H1 (cell line): ENCODE results near the gene DOCK3. TPM values are rescaled to one million over a fixed set of nuclear protein-coding genes. Genes with fewer than 3 reads are reported as not detected.

Source experiments
- CTCF ChIA-PET: fragments of 300-600 bp; sonication (Branson Sonifier 250); formaldehyde crosslinking; loops from one replicate; lab custom pipeline; 2021; ENCODE audit not compliant: partially characterized antibody; lab: Charles Lee
- POLR2A ChIA-PET: fragments of 300-600 bp; sonication (Branson Sonifier 250); formaldehyde crosslinking; loops from one replicate; lab custom pipeline; 2021; ENCODE audit warnings: inconsistent platforms; ENCODE audit not compliant: partially characterized antibody; lab: Charles Lee
- DNase-seq, 2 experiments: peaks; one replicate each; pipeline versions ENCODE4 v3.0.0 to v3.0.0-alpha.2; 2010 to 2022; ENCODE audit warnings: low spot score in 2 of 2, low read depth in 1 of 2, mixed read lengths in 1 of 2
- FAIRE-seq: peaks from 2 replicates; lab custom pipeline; 2011; peaks lifted over from hg19 to GRCh38; lab: Jason Lieb, UNC
- H2AFZ ChIP-seq: 2 replicates; pipeline ENCODE4 v1.8.1; 2012; ENCODE audit warnings: low read length, inconsistent platforms
- H2AK5ac ChIP-seq: 2 replicates; pipeline ENCODE4 v1.6.1; 2013; ENCODE audit warnings: low read depth, low read length
- H2BK120ac ChIP-seq: replicated peaks from 2 replicates; pipeline ENCODE3; 2013; ENCODE audit warnings: low read depth, low read length, inconsistent platforms
- H2BK12ac ChIP-seq: 2 replicates; pipeline ENCODE4 v1.6.1; 2013; ENCODE audit warnings: low read depth, low read length
- H2BK15ac ChIP-seq: 2 replicates; pipeline ENCODE4 v1.6.1; 2013; ENCODE audit warnings: low read length
- H2BK20ac ChIP-seq: 2 replicates; pipeline ENCODE4 v1.6.1; 2013; ENCODE audit warnings: low read length
- H2BK5ac ChIP-seq: 2 replicates; pipeline ENCODE4 v1.6.1; 2013; ENCODE audit warnings: low read depth, low read length
- H3K14ac ChIP-seq: 2 replicates; pipeline ENCODE4 v1.6.1; 2013; ENCODE audit warnings: inconsistent platforms; ENCODE audit not compliant: insufficient read length
- H3K18ac ChIP-seq: 2 replicates; pipeline ENCODE4 v1.6.1; 2013; ENCODE audit warnings: low read length; ENCODE audit errors: extremely low read depth
- H3K23ac ChIP-seq: 2 replicates; pipeline ENCODE4 v1.6.1; 2013; ENCODE audit warnings: inconsistent platforms; ENCODE audit not compliant: insufficient read length
- H3K23me2 ChIP-seq: 2 replicates; pipeline ENCODE4 v1.6.1; 2013; ENCODE audit warnings: low read depth, low read length
- H3K27ac ChIP-seq: 2 replicates; pipeline ENCODE4 v1.6.1; 2011; ENCODE audit warnings: low read depth, low read length, inconsistent platforms
- H3K27me3 ChIP-seq, 4 experiments: replicated peaks in 1 of 4; 1 replicate in 1 of 4; 2 replicates in 3 of 4; pipeline versions ENCODE4 v1.6.1 to v1.8.1; 2011 to 2013; ENCODE audit warnings: low read length in 3 of 4, mild to moderate bottlenecking in 3 of 4, inconsistent platforms in 2 of 4, mixed read lengths in 2 of 4, moderate library complexity in 1 of 4; ENCODE audit not compliant: control insufficient read depth in 3 of 4, insufficient read depth in 3 of 4; ENCODE audit errors: extremely low read depth in 1 of 4
- H3K36me3 ChIP-seq, 4 experiments: 2 replicates each; pipeline versions ENCODE4 v1.6.1 to v1.8.1; 2011 to 2013; ENCODE audit warnings: mild to moderate bottlenecking in 4 of 4, low read length in 3 of 4, moderate library complexity in 2 of 4, control low read depth in 1 of 4, inconsistent platforms in 1 of 4; ENCODE audit not compliant: insufficient read depth in 4 of 4, control insufficient read depth in 2 of 4
- H3K4ac ChIP-seq: replicated peaks from 2 replicates; pipeline ENCODE3; 2013; ENCODE audit warnings: low read length, low read depth, mixed read lengths, inconsistent platforms; ENCODE audit not compliant: insufficient read length
- H3K4me1 ChIP-seq, 4 experiments: replicated peaks in 1 of 4; 1 replicate in 1 of 4; 2 replicates in 3 of 4; pipeline versions ENCODE4 v1.6.1 to v1.8.1; 2011 to 2013; ENCODE audit warnings: low read length in 3 of 4, inconsistent platforms in 2 of 4, mixed read lengths in 1 of 4; ENCODE audit not compliant: insufficient read depth in 4 of 4, control insufficient read depth in 3 of 4
- H3K4me2 ChIP-seq, 2 experiments: 2 replicates each; pipeline versions ENCODE4 v1.6.1 to v1.8.1; 2011 to 2013; ENCODE audit warnings: low read depth in 2 of 2, low read length in 2 of 2, control low read depth in 1 of 2, inconsistent platforms in 1 of 2, mild to moderate bottlenecking in 1 of 2; ENCODE audit not compliant: insufficient read depth in 1 of 2
- H3K4me3 ChIP-seq, 4 experiments: fragments of 200-600, 300-600 bp in 1 of 4; sonication (generic), shearing (Covaris generic), sonication (Bioruptor Twin) in 1 of 4; 2 replicates each; pipeline versions ENCODE4 v1.5.1 to v1.8.1; 2011 to 2016; ENCODE audit warnings: low read length in 4 of 4, low read depth in 3 of 4, control low read depth in 2 of 4, inconsistent platforms in 2 of 4, mild to moderate bottlenecking in 2 of 4, mixed read lengths in 1 of 4, moderate library complexity in 1 of 4; ENCODE audit not compliant: insufficient read depth in 2 of 4; ENCODE audit errors: extremely low read depth in 1 of 4
- H3K56ac ChIP-seq: replicated peaks from 2 replicates; pipeline ENCODE3; 2013; ENCODE audit warnings: low read depth, mild to moderate bottlenecking, mixed read lengths, low read length, inconsistent platforms; ENCODE audit not compliant: insufficient read length
- H3K79me1 ChIP-seq: 2 replicates; pipeline ENCODE4 v1.6.1; 2013; ENCODE audit warnings: low read depth, low read length, control low read depth
- H3K79me2 ChIP-seq, 2 experiments: 2 replicates each; pipeline versions ENCODE4 v1.6.1 to v1.8.1; 2012 to 2013; ENCODE audit warnings: low read length in 2 of 2, mild to moderate bottlenecking in 2 of 2, inconsistent platforms in 1 of 2; ENCODE audit not compliant: insufficient read depth in 2 of 2, control insufficient read depth in 1 of 2
- H3K9ac ChIP-seq, 4 experiments: replicated peaks in 1 of 4; 1 replicate in 1 of 4; 2 replicates in 3 of 4; pipeline versions ENCODE4 v1.6.1 to v1.8.1; 2011 to 2013; ENCODE audit warnings: low read depth in 3 of 4, low read length in 3 of 4, control low read depth in 2 of 4, mild to moderate bottlenecking in 2 of 4, moderate library complexity in 2 of 4, inconsistent platforms in 1 of 4; ENCODE audit errors: extremely low read depth in 1 of 4
- H3K9me3 ChIP-seq, 2 experiments: 2 replicates each; pipeline versions ENCODE4 v1.6.1 to v1.8.1; 2012 to 2013; ENCODE audit warnings: mild to moderate bottlenecking in 2 of 2, moderate library complexity in 2 of 2, control low read depth in 1 of 2, inconsistent platforms in 1 of 2, low read depth in 1 of 2, low read length in 1 of 2, mixed read lengths in 1 of 2; ENCODE audit not compliant: insufficient read depth in 2 of 2
- H4K20me1 ChIP-seq, 2 experiments: replicated peaks in 1 of 2; 2 replicates each; pipeline versions ENCODE3 to v1.8.1; 2011 to 2013; ENCODE audit warnings: inconsistent platforms in 2 of 2, low read length in 2 of 2, mild to moderate bottlenecking in 1 of 2; ENCODE audit not compliant: insufficient read depth in 2 of 2, control insufficient read depth in 1 of 2
- H4K5ac ChIP-seq: 2 replicates; pipeline ENCODE4 v1.6.1; 2013; ENCODE audit warnings: low read length, low read depth, mixed read lengths, inconsistent platforms; ENCODE audit not compliant: insufficient read length
- H4K8ac ChIP-seq: 2 replicates; pipeline ENCODE4 v1.8.0; 2013; ENCODE audit warnings: mild to moderate bottlenecking, moderate library complexity, low read length, inconsistent platforms; ENCODE audit not compliant: insufficient read depth; ENCODE audit errors: extremely low read depth
- H4K91ac ChIP-seq: replicated peaks from 2 replicates; pipeline ENCODE3; 2013; ENCODE audit warnings: low read length, mixed read lengths, inconsistent platforms; ENCODE audit not compliant: insufficient read length
- ATF3 ChIP-seq: IDR thresholded peaks from 2 replicates; pipeline ENCODE4 v1.6.1; 2011; ENCODE audit warnings: low read depth, mild to moderate bottlenecking, low read length; ENCODE audit not compliant: insufficient read depth
- GABPA ChIP-seq: IDR thresholded peaks from 2 replicates; pipeline ENCODE4 v1.6.1; 2011; ENCODE audit warnings: mild to moderate bottlenecking, low read length, moderate library complexity, borderline replicate concordance; ENCODE audit not compliant: insufficient read depth
- KDM4A ChIP-seq: IDR thresholded peaks from one replicate; pipeline ENCODE4 v1.7.1; 2012; ENCODE audit warnings: low read depth, mild to moderate bottlenecking, moderate library complexity, low read length, inconsistent platforms; ENCODE audit not compliant: severe bottlenecking
- RBBP5 ChIP-seq: IDR thresholded peaks from 2 replicates; pipeline ENCODE4 v1.7.1; 2012; ENCODE audit warnings: low read depth, mild to moderate bottlenecking, inconsistent platforms, low read length, moderate library complexity, borderline replicate concordance
- SIX5 ChIP-seq: IDR thresholded peaks from 2 replicates; pipeline ENCODE4 v1.6.1; 2011; ENCODE audit warnings: mild to moderate bottlenecking, low read depth, low read length
- TEAD4 ChIP-seq: IDR thresholded peaks from 2 replicates; pipeline ENCODE4 v1.6.1; 2012; ENCODE audit warnings: low read depth, low read length, inconsistent platforms, mixed read lengths
- YY1 ChIP-seq: IDR thresholded peaks from 2 replicates; pipeline ENCODE4 v1.6.1; 2011; ENCODE audit warnings: low read depth, mild to moderate bottlenecking, low read length
- polyA plus RNA-seq, 7 experiments: library from polyadenylated mRNA; depleted of rRNA in 3 of 7; stranded (reverse) in 5 of 7; unstranded in 2 of 7; fragments of >200 nt in 5 of 7; fragments of 200-250 nt in 2 of 7; gene quantifications; 1 replicate in 5 of 7; 2 replicates in 1 of 7; 4 replicates in 1 of 7; pipeline versions ENCODE4 v1.2.1 to v1.2.3, GENCODE V29; 2011 to 2013; ENCODE audit warnings: missing spikeins in 2 of 7, mixed read lengths in 2 of 7
- total RNA-seq: library from RNA; stranded (reverse); fragmentation: NEBNext Ultra II Directional; extraction: Animal tissue kit (Norgen Biotek cat#: 25700); gene quantifications from 2 replicates; pipeline ENCODE4 v1.2.1, GENCODE V29; 2021
- TF ChIP-seq, protein P1 (sequence below): IDR thresholded peaks from 2 replicates; pipeline ENCODE4 v1.6.1; 2012; ENCODE audit warnings: inconsistent platforms
- TF ChIP-seq, protein P2 (sequence below): IDR thresholded peaks from 2 replicates; pipeline ENCODE4 v1.6.1; 2012; ENCODE audit warnings: low read length, inconsistent platforms

The DOCK3 gene
- total and polyA plus RNA-seq, 2 of the 8 experiments (the other 6 are each of a cell fraction or from before 2014, with no cell fraction given), result 2.7 to 5.0 TPM

GRCh38 chr3:51297333-51297732 is 622.6 kb downstream of the DOCK3 start:
- Histone ChIP-seq H3K4me1 (no peaks in the 10 kb centered on the region), H3K23ac (no peak overlapping the region), H4K5ac (no peak overlapping the region), H2BK20ac (no peak overlapping the region), H3K9ac (no peak overlapping the region), H3K36me3 (no peaks in the 10 kb centered on the region; a peak in 1 of 8 replicates), H2BK5ac (no peak overlapping the region), H3K4me2 (no peak overlapping the region), H2AFZ (no peak overlapping the region), H3K23me2 (no peaks in the 10 kb centered on the region), H3K18ac (no peak overlapping the region), H4K8ac (no peak overlapping the region), H2BK12ac (no peak overlapping the region), H3K4ac (no peak overlapping the region), H2BK120ac (no peak overlapping the region), H4K20me1 (no peaks in the 10 kb centered on the region), H3K4me3 (no peak overlapping the region), H3K56ac (no peak overlapping the region), H2AK5ac (no peak overlapping the region), H3K27me3 (no peaks in the 10 kb centered on the region), H4K91ac (no peak overlapping the region), H3K9me3 (no peaks in the 10 kb centered on the region; a peak in 2 of 4 replicates), H3K79me2 (no peaks in the 10 kb centered on the region), H3K14ac (no peak overlapping the region), H2BK15ac (no peak overlapping the region), H3K27ac (no peak overlapping the region), H3K79me1 (no peaks in the 10 kb centered on the region)
- no peak for FAIRE-seq
- no peak for DNase-seq
- ChIA-PET CTCF (no interaction called here), POLR2A (no interaction called here)
- TF ChIP-seq RBBP5 (no peak), ATF3 (no peak), GABPA (no peak), SIX5 (no peak), TEAD4 (no peak), YY1 (no peak), KDM4A (no peak)
- TF ChIP-seq, protein P1, sequence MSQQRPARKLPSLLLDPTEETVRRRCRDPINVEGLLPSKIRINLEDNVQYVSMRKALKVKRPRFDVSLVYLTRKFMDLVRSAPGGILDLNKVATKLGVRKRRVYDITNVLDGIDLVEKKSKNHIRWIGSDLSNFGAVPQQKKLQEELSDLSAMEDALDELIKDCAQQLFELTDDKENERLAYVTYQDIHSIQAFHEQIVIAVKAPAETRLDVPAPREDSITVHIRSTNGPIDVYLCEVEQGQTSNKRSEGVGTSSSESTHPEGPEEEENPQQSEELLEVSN, result no peak
- TF ChIP-seq, protein P2, sequence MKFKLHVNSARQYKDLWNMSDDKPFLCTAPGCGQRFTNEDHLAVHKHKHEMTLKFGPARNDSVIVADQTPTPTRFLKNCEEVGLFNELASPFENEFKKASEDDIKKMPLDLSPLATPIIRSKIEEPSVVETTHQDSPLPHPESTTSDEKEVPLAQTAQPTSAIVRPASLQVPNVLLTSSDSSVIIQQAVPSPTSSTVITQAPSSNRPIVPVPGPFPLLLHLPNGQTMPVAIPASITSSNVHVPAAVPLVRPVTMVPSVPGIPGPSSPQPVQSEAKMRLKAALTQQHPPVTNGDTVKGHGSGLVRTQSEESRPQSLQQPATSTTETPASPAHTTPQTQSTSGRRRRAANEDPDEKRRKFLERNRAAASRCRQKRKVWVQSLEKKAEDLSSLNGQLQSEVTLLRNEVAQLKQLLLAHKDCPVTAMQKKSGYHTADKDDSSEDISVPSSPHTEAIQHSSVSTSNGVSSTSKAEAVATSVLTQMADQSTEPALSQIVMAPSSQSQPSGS, result no peak
